RWPE1 (cell line): ENCODE measurements around the gene HMG20B.

Experiments used
- CTCF ChIA-PET: fragments of 350-600 bp; sonication (Branson Sonifier 250); formaldehyde crosslinking; extraction: SDS; loops from one replicate; lab custom pipeline; 2021; lab: Yijun Ruan, JAX
- POLR2A ChIA-PET: fragments of 400-600 bp; formaldehyde crosslinking; extraction: SDS; loops from one replicate; lab custom pipeline; 2020; ENCODE audit warnings: antibody characterized with exemption; ENCODE audit not compliant: low non-redundant PET; lab: Yijun Ruan, JAX
- DNase-seq: peaks from one replicate; pipeline ENCODE4 v3.0.0; 2012; ENCODE audit warnings: low spot score
- H3K27ac ChIP-seq: fragments of 450-650 bp; 2 replicates; pipeline ENCODE4 v1.5.1; 2017
- TF ChIP-seq, protein P1 (sequence below): fragments of 450-650 bp; conservative IDR thresholded peaks from 2 replicates; pipeline ENCODE4 v1.5.1; 2017; ENCODE audit warnings: low read depth, mild to moderate bottlenecking

HMG20B gene

DNA sequence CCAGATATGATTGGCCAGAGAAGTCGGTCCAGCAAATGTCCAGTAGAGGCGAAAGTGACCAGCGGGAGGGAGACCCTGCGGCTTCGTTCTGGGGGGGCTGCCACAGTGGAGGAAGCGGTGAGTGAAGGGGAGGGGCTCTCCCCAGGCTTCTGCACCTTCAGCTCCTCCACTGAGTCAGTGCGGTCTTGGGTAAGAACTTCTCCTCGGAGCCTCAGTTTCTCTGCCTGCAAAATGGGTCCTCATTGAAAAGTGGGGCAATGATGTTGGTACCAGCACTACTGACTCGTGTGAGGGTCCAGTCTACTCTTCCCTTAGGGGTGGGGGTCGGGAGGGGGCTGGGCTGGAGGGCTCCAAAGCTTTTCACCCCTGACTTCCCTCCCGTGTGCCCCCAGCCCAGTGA, 16.7 kb downstream of the HMG20B start:
- ChIA-PET POLR2A (no interaction called here), CTCF (no interaction called here)
- TF ChIP-seq, protein P1, sequence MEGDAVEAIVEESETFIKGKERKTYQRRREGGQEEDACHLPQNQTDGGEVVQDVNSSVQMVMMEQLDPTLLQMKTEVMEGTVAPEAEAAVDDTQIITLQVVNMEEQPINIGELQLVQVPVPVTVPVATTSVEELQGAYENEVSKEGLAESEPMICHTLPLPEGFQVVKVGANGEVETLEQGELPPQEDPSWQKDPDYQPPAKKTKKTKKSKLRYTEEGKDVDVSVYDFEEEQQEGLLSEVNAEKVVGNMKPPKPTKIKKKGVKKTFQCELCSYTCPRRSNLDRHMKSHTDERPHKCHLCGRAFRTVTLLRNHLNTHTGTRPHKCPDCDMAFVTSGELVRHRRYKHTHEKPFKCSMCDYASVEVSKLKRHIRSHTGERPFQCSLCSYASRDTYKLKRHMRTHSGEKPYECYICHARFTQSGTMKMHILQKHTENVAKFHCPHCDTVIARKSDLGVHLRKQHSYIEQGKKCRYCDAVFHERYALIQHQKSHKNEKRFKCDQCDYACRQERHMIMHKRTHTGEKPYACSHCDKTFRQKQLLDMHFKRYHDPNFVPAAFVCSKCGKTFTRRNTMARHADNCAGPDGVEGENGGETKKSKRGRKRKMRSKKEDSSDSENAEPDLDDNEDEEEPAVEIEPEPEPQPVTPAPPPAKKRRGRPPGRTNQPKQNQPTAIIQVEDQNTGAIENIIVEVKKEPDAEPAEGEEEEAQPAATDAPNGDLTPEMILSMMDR = no peak
- H3K27ac ChIP-seq = no peak overlapping the region
- no peak for DNase-seq

DNA sequence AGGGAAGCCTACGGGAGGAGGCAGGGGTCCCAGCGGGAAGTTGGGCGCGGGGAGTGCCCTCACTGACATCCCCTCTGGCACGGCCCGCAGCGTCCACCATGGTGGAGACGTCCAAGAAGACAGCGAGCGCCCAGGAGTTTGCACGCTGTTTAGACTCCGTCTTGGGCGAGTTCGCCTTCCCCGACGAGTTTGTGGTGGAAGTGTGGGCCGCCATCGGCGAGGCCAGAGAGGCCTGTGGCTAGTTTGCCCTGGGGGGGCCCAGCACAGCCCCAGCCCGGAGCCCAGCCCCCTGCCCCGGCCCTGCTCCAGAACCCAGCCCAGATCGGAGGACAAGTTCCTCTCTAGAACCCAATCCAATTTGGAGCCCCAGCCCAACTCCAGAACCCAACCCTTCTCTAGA, 17.2 kb downstream of the HMG20B start:
- DNase-seq = no peak
- CTCF ChIA-PET = no interaction called here
- POLR2A ChIA-PET = no interaction called here
- TF ChIP-seq, protein P1 = no peak
- no peak overlapping the region for H3K27ac ChIP-seq

DNA sequence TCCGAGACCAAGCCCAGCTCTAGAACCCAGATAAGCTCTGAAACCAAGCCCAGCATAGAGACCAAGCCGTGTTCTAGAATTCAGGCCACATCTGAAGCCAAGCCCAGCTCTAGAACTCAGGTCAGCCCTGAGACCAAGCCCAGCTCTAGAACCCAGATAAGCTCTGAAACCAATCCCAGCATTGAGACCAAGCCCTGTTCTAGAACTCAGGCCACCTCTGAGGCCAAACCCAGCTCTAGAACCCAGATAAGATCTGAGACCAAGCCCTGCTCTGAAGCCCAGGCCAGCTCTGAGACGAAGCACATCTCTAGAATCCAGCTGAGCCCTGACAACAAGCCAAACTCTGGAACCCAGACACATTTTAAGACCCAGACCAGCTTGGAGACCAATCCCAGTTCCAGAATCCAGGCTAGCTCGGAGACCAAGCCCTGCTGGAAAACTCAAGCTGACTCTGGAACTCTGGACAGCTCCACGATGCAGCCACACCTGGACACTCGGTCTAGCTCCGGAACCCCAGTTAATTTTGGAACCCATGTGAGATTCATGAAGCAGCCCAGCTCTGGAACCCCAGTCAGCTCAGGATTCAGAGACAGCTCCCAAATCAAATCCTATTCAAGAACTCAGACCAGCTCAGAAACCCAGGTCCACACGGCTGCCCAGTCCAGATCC, 18.4 kb downstream of the HMG20B start:
- DNase-seq = no peak
- TF ChIP-seq, protein P1 = no peak
- ChIA-PET CTCF (interaction anchor here (0.6 to 1.6 kb wide), 2 partner anchors 46 to 75 kb away, joined by 5 to 7 read pairs; no protein-coding TSS in a partner anchor), POLR2A (no interaction called here)
- no peak overlapping the region for H3K27ac ChIP-seq

DNA sequence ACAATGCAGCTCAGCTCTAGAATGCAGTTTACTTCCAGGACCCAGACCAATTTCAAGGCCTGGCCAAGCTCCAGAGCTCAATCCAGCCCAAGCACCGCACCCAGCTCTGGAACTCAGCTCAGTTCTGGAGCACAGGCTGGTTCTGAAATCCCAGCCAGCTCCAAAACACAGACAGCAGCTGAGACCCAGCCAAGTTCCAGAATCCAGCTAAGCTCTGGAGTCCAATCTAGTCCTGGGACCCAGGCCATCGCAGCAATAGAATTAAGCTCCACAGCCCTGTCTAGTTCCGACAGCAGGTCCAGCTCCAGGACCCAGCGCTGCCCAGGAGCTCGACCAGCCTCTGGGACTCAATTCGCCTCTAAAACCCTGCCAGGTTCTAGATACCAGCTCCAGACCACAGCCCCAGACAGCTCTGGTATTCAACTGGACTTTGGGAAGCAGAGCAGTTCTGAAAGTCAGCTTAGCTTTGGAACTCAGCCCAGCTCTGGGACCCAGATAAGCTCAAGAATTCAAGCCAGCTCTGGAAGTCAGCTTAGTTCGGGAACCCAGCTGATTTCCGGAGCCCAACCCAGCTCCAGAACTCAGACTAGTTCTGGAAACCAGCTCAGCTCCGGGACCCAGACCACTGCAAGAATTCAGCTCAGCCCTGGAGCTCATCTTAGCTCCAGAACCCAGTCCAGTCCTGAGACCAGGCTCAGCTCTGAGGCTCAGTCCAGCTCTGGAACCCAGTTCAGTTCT, 19.3 kb downstream of the HMG20B start:
- POLR2A ChIA-PET = no interaction called here
- TF ChIP-seq, protein P1 = no peak
- DNase-seq = no peak
- CTCF ChIA-PET = interaction anchor here (1.6 kb wide), 1 partner anchor 47 kb away, joined by 7 read pairs; no protein-coding TSS in a partner anchor
- no peak overlapping the region for H3K27ac ChIP-seq

DNA sequence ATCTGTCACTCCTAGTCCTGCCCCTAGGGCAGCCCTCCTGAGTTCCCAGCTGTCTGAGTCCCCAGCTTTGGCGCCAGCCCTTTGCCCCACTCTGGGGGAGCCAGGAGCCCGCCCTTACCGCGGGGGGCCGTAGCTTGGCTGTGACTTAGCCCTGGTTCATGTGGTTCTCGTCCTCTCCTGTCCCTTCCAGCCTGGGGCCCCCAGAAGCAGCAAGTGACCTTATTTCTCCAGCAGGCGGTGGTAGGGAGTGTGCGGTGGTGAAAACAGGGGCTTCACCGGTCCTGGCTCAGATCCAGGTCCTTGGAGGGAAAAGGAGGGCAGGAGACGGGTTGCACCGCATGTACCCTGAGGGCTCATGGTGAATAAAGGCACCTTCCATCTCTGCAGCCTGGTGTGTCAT, 20.4 kb downstream of the HMG20B start:
- DNase-seq = no peak
- ChIA-PET POLR2A (no interaction called here), CTCF (interaction anchor here (0.5 kb wide), 1 partner anchor 13 kb away, joined by 4 read pairs; no protein-coding TSS in a partner anchor)
- H3K27ac ChIP-seq = no peak overlapping the region
- TF ChIP-seq, protein P1 = no peak

DNA sequence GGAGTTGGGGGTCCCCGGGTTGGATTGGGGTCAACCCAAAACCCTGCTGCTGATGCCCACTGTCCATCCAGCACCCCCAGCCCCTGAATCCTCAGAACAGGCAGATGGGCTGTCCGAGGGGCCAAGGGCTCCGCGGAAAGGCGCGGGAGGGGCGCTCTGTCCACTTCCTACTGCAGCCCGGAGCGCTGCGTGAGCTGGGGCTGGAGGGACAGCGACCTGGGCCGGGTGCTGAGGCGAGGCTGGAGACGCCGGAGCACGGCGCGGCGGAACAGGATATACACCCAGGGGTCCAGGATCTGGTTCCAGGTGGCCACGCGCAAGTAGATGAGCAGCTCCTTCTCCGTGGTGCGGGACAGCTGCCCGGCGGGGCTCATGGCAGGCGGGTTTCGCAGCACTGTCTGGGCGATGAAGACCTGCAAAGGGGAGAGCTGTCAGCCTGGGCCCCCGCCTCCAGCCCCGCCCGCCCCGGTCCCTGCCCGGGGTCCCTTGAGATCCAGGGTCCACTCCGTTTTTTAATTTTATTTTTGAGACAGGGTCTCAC, 22.8 kb downstream of the HMG20B start:
- no peak for DNase-seq
- ChIA-PET CTCF (interaction anchor here (0.6 kb wide), 1 partner anchor 11 kb away, joined by 6 read pairs; no protein-coding TSS in a partner anchor), POLR2A (no interaction called here)
- no peak overlapping the region for H3K27ac ChIP-seq
- TF ChIP-seq, protein P1 = no peak
